Parathyroid adenoma (tissue), 2 donors: ENCODE measurements around the gene CALY.

Source experiments
- H2AFZ ChIP-seq: fragments of 300-600 bp; sonication (generic); one replicate; pipeline ENCODE4 v1.7.0; 2017; ENCODE audit warnings: antibody characterized with exemption, mild to moderate bottlenecking
- H3K27ac ChIP-seq: fragments of 300-600 bp; sonication (generic); one replicate; pipeline ENCODE4 v1.7.0; 2017
- H3K27me3 ChIP-seq: fragments of 300-600 bp; sonication (generic); one replicate; pipeline ENCODE4 v1.7.0; 2017; ENCODE audit warnings: low read length; ENCODE audit not compliant: control insufficient read depth, insufficient read depth
- H3K36me3 ChIP-seq: fragments of 300-600 bp; sonication (generic); one replicate; pipeline ENCODE4 v1.7.0; 2017; ENCODE audit warnings: low read length; ENCODE audit not compliant: control insufficient read depth, insufficient read depth
- H3K4me1 ChIP-seq: fragments of 300-600 bp; sonication (generic); one replicate; pipeline ENCODE4 v1.7.0; 2017; ENCODE audit warnings: control low read depth
- H3K4me2 ChIP-seq: fragments of 300-600 bp; sonication (generic); one replicate; pipeline ENCODE4 v1.7.0; 2017; ENCODE audit warnings: low read length
- H3K4me3 ChIP-seq: fragments of 300-600 bp; sonication (generic); one replicate; pipeline ENCODE4 v1.7.0; 2017; ENCODE audit warnings: low read depth, low read length
- H3K79me2 ChIP-seq: fragments of 300-600 bp; sonication (generic); one replicate; pipeline ENCODE4 v1.7.0; 2017; ENCODE audit warnings: control low read depth
- H3K9ac ChIP-seq: fragments of 300-600 bp; sonication (generic); one replicate; pipeline ENCODE4 v1.7.0; 2017; ENCODE audit warnings: mild to moderate bottlenecking
- H3K9me3 ChIP-seq: fragments of 300-600 bp; sonication (generic); one replicate; pipeline ENCODE4 v1.7.0; 2017; ENCODE audit warnings: low read length; ENCODE audit not compliant: control insufficient read depth
- TF ChIP-seq, protein P1 (sequence below): fragments of 300-600 bp; sonication (generic); IDR thresholded peaks from one replicate; pipeline ENCODE4 v1.7.0; 2017; ENCODE audit warnings: antibody characterized with exemption, mild to moderate bottlenecking
- donor health status: primary hyperparathyroidism.

CALY gene

GRCh38 chr10:133327651-133328357, 8.9 kb downstream of the CALY start:
- H3K27ac ChIP-seq: no peak overlapping the region
- H3K9ac ChIP-seq: no peak overlapping the region
- no peak overlapping the region for H3K4me3 ChIP-seq
- no peaks in the 10 kb centered on the region for H3K9me3 ChIP-seq
- H2AFZ ChIP-seq: no peak overlapping the region
- no peaks in the 10 kb centered on the region for H3K36me3 ChIP-seq
- no peak overlapping the region for H3K4me2 ChIP-seq
- TF ChIP-seq, protein P1, sequence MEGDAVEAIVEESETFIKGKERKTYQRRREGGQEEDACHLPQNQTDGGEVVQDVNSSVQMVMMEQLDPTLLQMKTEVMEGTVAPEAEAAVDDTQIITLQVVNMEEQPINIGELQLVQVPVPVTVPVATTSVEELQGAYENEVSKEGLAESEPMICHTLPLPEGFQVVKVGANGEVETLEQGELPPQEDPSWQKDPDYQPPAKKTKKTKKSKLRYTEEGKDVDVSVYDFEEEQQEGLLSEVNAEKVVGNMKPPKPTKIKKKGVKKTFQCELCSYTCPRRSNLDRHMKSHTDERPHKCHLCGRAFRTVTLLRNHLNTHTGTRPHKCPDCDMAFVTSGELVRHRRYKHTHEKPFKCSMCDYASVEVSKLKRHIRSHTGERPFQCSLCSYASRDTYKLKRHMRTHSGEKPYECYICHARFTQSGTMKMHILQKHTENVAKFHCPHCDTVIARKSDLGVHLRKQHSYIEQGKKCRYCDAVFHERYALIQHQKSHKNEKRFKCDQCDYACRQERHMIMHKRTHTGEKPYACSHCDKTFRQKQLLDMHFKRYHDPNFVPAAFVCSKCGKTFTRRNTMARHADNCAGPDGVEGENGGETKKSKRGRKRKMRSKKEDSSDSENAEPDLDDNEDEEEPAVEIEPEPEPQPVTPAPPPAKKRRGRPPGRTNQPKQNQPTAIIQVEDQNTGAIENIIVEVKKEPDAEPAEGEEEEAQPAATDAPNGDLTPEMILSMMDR: no peak
- H3K79me2 ChIP-seq: no peaks in the 10 kb centered on the region
- H3K27me3 ChIP-seq: no peaks in the 10 kb centered on the region
- peaks cover 4% of the 10 kb centered on the region for H3K4me1 ChIP-seq

GRCh38 chr10:133326745-133327650, 9.7 kb downstream of the CALY start:
- Histone ChIP-seq H3K27ac (no peak overlapping the region), H3K36me3 (no peaks in the 10 kb centered on the region), H3K4me2 (no peak overlapping the region), H3K4me1 (peaks cover 4% of the 10 kb centered on the region), H3K4me3 (no peak overlapping the region), H3K79me2 (no peaks in the 10 kb centered on the region), H2AFZ (no peak overlapping the region), H3K27me3 (no peaks in the 10 kb centered on the region), H3K9ac (no peak overlapping the region), H3K9me3 (no peaks in the 10 kb centered on the region)
- TF ChIP-seq, protein P1: no peak

- Histone ChIP-seq H3K4me1 (peaks cover 4% of the 10 kb centered on the region), H3K9ac (no peak overlapping the region), H3K4me3 (peak overlapping the region; percentile 70), H3K27me3 (no peaks in the 10 kb centered on the region), H3K79me2 (no peaks in the 10 kb centered on the region), H3K9me3 (no peaks in the 10 kb centered on the region), H3K27ac (peak overlapping the region; percentile 77), H2AFZ (peak overlapping the region; percentile 99), H3K4me2 (peak overlapping the region; percentile 36), H3K36me3 (no peaks in the 10 kb centered on the region)
- TF ChIP-seq, protein P1: no peak
Observed at GRCh38 chr10:133326223-133326551, 10.5 kb downstream of the CALY start.

GRCh38 chr10:133325440-133326222, 11.1 kb downstream of the CALY start:
- no peaks in the 10 kb centered on the region for H3K27me3 ChIP-seq

More at GRCh38 chr10:133325440-133326222, 11.1 kb downstream of the CALY start:
- Histone ChIP-seq H3K27ac (peak overlapping the region; percentile 77), H2AFZ (peak overlapping the region; percentile 99), H3K4me2 (peak overlapping the region; percentile 36), H3K79me2 (no peaks in the 10 kb centered on the region), H3K4me1 (peaks cover 4% of the 10 kb centered on the region), H3K36me3 (no peaks in the 10 kb centered on the region), H3K9me3 (no peaks in the 10 kb centered on the region), H3K9ac (peak overlapping the region; percentile 43), H3K4me3 (peak overlapping the region; percentile 70)
- TF ChIP-seq, protein P1: no peak
